Neural cell (in vitro differentiated cells): ENCODE measurements around the gene STIL. TPM values are rescaled to one million over a fixed set of nuclear protein-coding genes. Genes with fewer than 3 reads are reported as not detected.

Experiments
- H2AFZ ChIP-seq: fragments of 200-600, 300-800 bp; sonication (generic), shearing (Covaris generic); 2 replicates; pipeline ENCODE4 v1.6.0; 2014; ENCODE audit warnings: low read depth, mild to moderate bottlenecking, antibody characterized with exemption, low read length, moderate library complexity
- H3F3A ChIP-seq: fragments of 200-600 bp; shearing (Covaris generic); 2 replicates; pipeline ENCODE4 v1.6.1; 2016; ENCODE audit warnings: mild to moderate bottlenecking, moderate library complexity, mixed read lengths, antibody characterized with exemption, low read length; ENCODE audit not compliant: insufficient read depth, poor library complexity, severe bottlenecking
- H3K27ac ChIP-seq: fragments of 200-600, 300-800 bp; sonication (generic), shearing (Covaris generic); 2 replicates; pipeline ENCODE4 v1.5.1; 2014; ENCODE audit warnings: mild to moderate bottlenecking, low read length, moderate library complexity
- H3K27me3 ChIP-seq: fragments of 300-800, 200-600 bp; sonication (generic), shearing (Covaris generic); 2 replicates; pipeline ENCODE4 v1.6.0; 2014; ENCODE audit warnings: mild to moderate bottlenecking, low read depth, low read length, moderate library complexity; ENCODE audit not compliant: insufficient read depth
- H3K36me3 ChIP-seq: fragments of 300-800, 200-600 bp; sonication (generic), shearing (Covaris generic); 2 replicates; pipeline ENCODE4 v1.5.1; 2014; ENCODE audit warnings: mild to moderate bottlenecking, antibody characterized with exemption, low read length, moderate library complexity; ENCODE audit not compliant: insufficient read depth
- H3K4me2 ChIP-seq: fragments of 300-800, 200-600 bp; sonication (generic), shearing (Covaris generic); 2 replicates; pipeline ENCODE4 v1.6.0; 2014; ENCODE audit warnings: mild to moderate bottlenecking, low read length
- H3K4me3 ChIP-seq: fragments of 300-800, 200-600 bp; sonication (generic), shearing (Covaris generic); 2 replicates; pipeline ENCODE4 v1.5.1; 2014; ENCODE audit warnings: mild to moderate bottlenecking, low read length, moderate library complexity
- H3K79me2 ChIP-seq: fragments of 200-600 bp; shearing (Covaris generic); replicated peaks from 2 replicates; pipeline ENCODE4 v1.6.0; 2014; ENCODE audit warnings: mild to moderate bottlenecking, low read length, moderate library complexity; ENCODE audit not compliant: insufficient read depth
- H3K9ac ChIP-seq: fragments of 300-800, 200-600 bp; sonication (generic), shearing (Covaris generic); 2 replicates; pipeline ENCODE4 v1.6.1; 2016; ENCODE audit warnings: mild to moderate bottlenecking, low read length, mixed read lengths
- H3K9me2 ChIP-seq: fragments of 200-600 bp; shearing (Covaris generic); 2 replicates; pipeline ENCODE4 v1.6.1; 2016; ENCODE audit warnings: mild to moderate bottlenecking, low read length, mixed read lengths; ENCODE audit not compliant: insufficient read depth
- H3K9me3 ChIP-seq: fragments of 200-600, 300-800 bp; sonication (generic), shearing (Covaris generic); 2 replicates; pipeline ENCODE4 v1.6.1; 2016; ENCODE audit warnings: mild to moderate bottlenecking, mixed run types, low read length, moderate library complexity, mixed read lengths
- H4K20me1 ChIP-seq: fragments of 200-600 bp; shearing (Covaris generic); 2 replicates; pipeline ENCODE4 v1.6.1; 2016; ENCODE audit warnings: mild to moderate bottlenecking, mixed run types; ENCODE audit not compliant: insufficient read depth
- EP300 ChIP-seq: fragments of 450-650 bp; conservative IDR thresholded peaks from 2 replicates; pipeline ENCODE4 v1.6.1; 2014; ENCODE audit warnings: antibody characterized with exemption, mild to moderate bottlenecking, moderate library complexity; ENCODE audit not compliant: poor library complexity, severe bottlenecking
- EZH2 ChIP-seq: fragments of 200-600, 300-800 bp; shearing (Covaris generic), sonication (generic); IDR thresholded peaks from 2 replicates; pipeline ENCODE4 v1.6.1; 2014; ENCODE audit warnings: antibody characterized with exemption, low read length, borderline replicate concordance, mild to moderate bottlenecking; ENCODE audit not compliant: insufficient read depth, poor library complexity, severe bottlenecking
- MXI1 ChIP-seq: fragments of 450-650 bp; conservative IDR thresholded peaks from 2 replicates; pipeline ENCODE4 v1.6.1; 2014; ENCODE audit warnings: antibody characterized with exemption, mild to moderate bottlenecking; ENCODE audit not compliant: poor library complexity, severe bottlenecking
- POLR2AphosphoS5 ChIP-seq: IDR thresholded peaks from 2 replicates; pipeline ENCODE4 v1.6.1; 2012
- RAD21 ChIP-seq: fragments of 450-650 bp; conservative IDR thresholded peaks from 2 replicates; pipeline ENCODE4 v1.6.1; 2014; ENCODE audit warnings: antibody characterized with exemption, mild to moderate bottlenecking, moderate library complexity
- REST ChIP-seq: IDR thresholded peaks from 2 replicates; pipeline ENCODE4 v1.6.1; 2012; ENCODE audit warnings: borderline replicate concordance
- SMC3 ChIP-seq: fragments of 450-650 bp; conservative IDR thresholded peaks from 2 replicates; pipeline ENCODE4 v1.6.1; 2014; ENCODE audit warnings: antibody characterized with exemption, mild to moderate bottlenecking, moderate library complexity; ENCODE audit not compliant: poor library complexity
- TAF1 ChIP-seq: IDR thresholded peaks from 2 replicates; pipeline ENCODE4 v1.6.1; 2012; ENCODE audit warnings: low read depth
- polyA plus RNA-seq: library from polyadenylated mRNA; depleted of rRNA; stranded (reverse); fragments of >200 nt; gene quantifications from 2 replicates; pipeline ENCODE4 v1.2.3, GENCODE V29; 2014
- TF ChIP-seq, protein P1 (sequence below): fragments of 450-650 bp; IDR thresholded peaks from 2 replicates; pipeline ENCODE4 v1.5.1; 2014; ENCODE audit warnings: antibody characterized with exemption, mild to moderate bottlenecking, moderate library complexity; ENCODE audit not compliant: poor library complexity, severe bottlenecking

The STIL gene
- polyA plus RNA-seq, 1 donor from 2014 or later = 0.53 TPM

- Histone ChIP-seq H3K9me2 (no peaks in the 10 kb centered on the region), H3K27me3 (peaks cover 40% of the 10 kb centered on the region), H3K9me3 (no peaks in the 10 kb centered on the region), H3F3A (no peaks in the 10 kb centered on the region), H3K9ac (no peak overlapping the region), H4K20me1 (no peaks in the 10 kb centered on the region), H3K4me2 (no peak overlapping the region), H2AFZ (no peak overlapping the region), H3K4me3 (no peak overlapping the region), H3K79me2 (no peaks in the 10 kb centered on the region), H3K27ac (no peak overlapping the region), H3K36me3 (no peaks in the 10 kb centered on the region)
- TF ChIP-seq EZH2 = no peak
- no peak for TF ChIP-seq POLR2AphosphoS5
- TF ChIP-seq REST = no peak
- TF ChIP-seq, protein P1, sequence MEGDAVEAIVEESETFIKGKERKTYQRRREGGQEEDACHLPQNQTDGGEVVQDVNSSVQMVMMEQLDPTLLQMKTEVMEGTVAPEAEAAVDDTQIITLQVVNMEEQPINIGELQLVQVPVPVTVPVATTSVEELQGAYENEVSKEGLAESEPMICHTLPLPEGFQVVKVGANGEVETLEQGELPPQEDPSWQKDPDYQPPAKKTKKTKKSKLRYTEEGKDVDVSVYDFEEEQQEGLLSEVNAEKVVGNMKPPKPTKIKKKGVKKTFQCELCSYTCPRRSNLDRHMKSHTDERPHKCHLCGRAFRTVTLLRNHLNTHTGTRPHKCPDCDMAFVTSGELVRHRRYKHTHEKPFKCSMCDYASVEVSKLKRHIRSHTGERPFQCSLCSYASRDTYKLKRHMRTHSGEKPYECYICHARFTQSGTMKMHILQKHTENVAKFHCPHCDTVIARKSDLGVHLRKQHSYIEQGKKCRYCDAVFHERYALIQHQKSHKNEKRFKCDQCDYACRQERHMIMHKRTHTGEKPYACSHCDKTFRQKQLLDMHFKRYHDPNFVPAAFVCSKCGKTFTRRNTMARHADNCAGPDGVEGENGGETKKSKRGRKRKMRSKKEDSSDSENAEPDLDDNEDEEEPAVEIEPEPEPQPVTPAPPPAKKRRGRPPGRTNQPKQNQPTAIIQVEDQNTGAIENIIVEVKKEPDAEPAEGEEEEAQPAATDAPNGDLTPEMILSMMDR = no peak
- no peak for TF ChIP-seq TAF1
- TF ChIP-seq RAD21 = no peak
- TF ChIP-seq MXI1 = no peak
- TF ChIP-seq EP300 = no peak
- no peak for TF ChIP-seq SMC3
Observed at GRCh38 chr1:47238935-47239592, 74.9 kb downstream of the STIL start.

DNA sequence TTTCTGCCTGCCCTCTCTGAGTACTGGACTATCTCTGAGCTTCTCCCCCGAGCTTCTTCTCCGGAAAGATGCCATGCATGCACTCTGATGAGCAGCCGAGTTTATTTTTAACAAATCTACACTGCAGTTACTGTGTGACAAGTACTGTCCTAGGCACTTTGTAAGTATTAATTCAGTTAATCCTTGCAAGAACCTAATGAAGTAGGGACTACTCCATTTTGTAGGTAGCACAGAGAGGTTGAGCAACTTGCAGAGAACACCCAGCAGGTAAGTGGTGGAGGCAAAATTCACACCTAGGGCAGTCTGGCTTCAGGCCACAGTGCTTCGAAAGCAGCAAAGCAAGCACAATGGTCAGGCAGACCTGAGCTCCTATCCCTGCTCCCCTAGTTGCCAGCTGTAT is 78.1 kb downstream of the STIL start:
- no peak overlapping the region for H3K4me3 ChIP-seq
- H4K20me1 ChIP-seq = no peaks in the 10 kb centered on the region
- H3K9me3 ChIP-seq = no peaks in the 10 kb centered on the region
- no peaks in the 10 kb centered on the region for H3K9me2 ChIP-seq
- no peaks in the 10 kb centered on the region for H3K36me3 ChIP-seq
- no peaks in the 10 kb centered on the region for H3K79me2 ChIP-seq
- no peaks in the 10 kb centered on the region for H3F3A ChIP-seq
- H3K4me2 ChIP-seq = no peak overlapping the region
- H3K27me3 ChIP-seq = peaks cover 66% of the 10 kb centered on the region
- no peak overlapping the region for H3K9ac ChIP-seq
- TF ChIP-seq REST = no peak
- no peak for TF ChIP-seq EZH2
- TF ChIP-seq MXI1 = no peak
- no peak for TF ChIP-seq SMC3
- TF ChIP-seq EP300 = no peak
- TF ChIP-seq POLR2AphosphoS5 = no peak
- no peak for TF ChIP-seq TAF1
- TF ChIP-seq, protein P1 = no peak
- no peak for TF ChIP-seq RAD21
- no peak overlapping the region for H2AFZ ChIP-seq
- no peak overlapping the region for H3K27ac ChIP-seq
